NCI-H2081 (cell line): Measurements from ENCODE around the gene UQCRC1.
"Not testable (repeated sequence)": the region's sequence is repeated elsewhere in the genome, so short reads cannot be mapped to it uniquely, and the experiment has no call there.

Experiments
- DNase-seq, 2 experiments: peaks; one replicate each; lab custom pipeline; 2025; lab: John Stamatoyannopoulos, UW

Gene UQCRC1

DNA sequence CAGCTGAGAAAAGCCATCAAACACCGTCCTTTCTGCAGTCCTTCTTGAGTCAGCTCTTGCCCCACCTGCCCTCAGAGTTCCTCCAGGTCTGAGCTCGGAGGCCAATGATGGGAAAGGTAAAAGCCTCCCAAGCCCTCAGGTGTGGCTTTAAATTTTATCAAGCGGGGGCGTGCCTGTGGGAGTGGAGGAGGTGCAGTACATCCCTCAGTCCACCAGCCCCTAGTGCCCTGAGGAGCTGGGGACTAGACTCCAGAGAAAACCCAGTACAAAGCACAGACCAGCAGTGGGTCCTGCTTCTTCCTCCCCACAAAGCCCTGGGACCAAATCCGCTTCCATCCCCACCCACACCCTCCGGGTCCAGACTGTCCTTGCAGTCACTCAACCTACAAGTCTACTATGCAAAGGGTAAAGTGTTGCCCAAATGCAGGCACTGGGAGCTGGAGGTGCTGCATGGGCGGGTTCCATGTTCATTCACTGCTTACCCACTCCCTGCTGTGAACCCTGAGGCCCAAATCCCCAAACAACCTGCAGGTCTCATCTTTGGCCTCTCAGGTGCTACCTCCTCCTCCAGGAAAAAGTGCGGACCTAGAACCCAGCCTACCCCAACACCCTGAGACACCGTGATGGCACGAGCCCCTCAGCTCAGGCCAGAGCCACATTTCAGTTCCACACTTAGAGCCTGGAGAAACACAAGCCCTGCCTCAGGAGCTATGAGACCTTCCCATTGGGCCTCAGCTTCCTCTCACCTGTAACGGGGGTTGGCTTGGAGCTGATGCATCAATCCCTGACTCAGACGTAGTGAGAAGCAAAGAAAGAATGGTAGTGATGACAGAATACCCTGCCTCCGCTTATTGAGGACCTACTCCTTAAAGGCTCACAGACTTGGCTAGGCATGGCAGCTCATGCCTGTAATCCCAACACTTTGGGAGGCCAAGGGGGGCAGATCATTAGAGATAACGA, 55.3 kb downstream of the UQCRC1 start:
- no peak for DNase-seq

DNA sequence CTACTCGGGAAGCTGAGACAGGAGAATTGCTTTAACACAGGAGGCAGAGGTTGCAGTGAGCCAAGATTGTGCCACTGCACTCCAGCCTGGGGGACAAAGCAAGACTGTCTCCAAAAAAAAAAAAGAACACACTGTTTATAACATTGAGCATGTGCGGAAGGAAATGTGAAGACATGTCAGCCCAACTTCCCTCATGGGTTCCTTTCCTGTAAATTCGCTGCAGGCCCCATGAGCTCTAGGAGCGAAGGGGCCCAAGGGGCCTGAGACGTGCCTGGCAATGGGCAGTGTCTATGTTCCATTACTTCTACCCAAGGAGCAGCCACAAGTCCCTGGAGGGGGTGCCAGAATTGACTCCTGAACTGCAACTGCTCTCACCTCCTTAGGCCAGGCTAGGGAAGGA, 56.1 kb downstream of the UQCRC1 start:
- no peak for DNase-seq

DNA sequence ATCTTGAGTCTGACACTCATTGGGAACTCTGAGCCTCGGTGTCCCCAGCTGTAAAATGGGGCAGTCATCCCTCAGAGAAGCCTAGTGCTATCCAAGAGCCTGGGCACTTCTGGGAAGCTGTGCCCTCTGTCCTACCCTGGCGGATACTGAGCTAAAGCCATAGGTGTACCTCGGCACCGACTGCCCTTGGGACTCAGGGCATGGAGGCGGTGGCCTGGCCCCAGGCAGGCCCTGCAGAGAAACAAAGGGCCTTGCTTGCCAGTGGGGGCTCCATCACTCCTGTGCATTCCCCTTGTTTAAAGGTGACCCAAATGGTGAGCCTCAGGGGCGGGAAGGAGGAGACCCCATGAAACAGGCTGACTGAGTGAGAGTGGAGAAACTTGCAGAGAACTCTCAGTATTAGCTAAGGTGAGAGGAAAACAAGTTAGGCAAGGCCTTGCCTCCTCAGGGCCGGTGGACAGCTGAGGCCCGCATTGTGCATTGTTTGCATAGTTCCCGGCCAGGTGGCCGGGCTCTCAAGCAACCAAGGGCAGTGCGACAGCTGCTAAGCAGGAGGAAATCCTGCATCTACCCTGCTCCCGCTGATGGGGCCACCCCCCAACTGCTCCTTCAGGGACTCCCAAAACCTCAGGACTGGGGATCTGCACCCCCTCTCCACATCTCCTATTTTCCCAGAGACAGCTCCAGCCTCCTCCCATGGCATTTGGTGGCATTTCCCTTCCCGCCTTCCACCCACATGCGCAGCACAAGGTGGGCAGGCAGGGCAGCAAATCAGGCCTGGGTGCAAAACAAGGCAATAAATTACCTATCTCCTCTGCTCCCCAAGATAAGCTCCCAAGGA, 57.1 kb downstream of the UQCRC1 start:
- DNase-seq, result no peak

DNA sequence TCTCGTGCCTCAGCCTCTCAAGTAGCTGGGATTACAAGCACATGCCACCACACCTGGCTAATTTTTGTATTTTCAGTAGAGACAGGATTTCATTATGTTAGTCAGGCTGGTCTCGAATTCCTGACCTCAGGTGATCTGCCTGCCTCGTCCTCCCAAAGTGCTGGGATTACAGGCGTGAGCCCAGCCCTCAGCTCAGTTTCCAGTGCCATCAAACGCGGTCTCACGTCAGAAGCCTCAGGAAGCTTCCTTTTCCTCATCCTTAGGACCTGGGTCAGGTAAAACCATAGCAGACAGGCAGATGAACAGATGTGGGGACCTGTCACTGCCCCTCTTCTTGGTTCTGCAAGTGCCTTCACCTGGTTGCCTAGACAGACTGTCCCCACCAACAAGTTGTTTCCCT, 57.8 kb downstream of the UQCRC1 start:
- not testable (repeated sequence) for DNase-seq
